ENCODE results near the gene GFOD2. TPM values are rescaled to one million over a fixed set of nuclear protein-coding genes. Genes with fewer than 3 reads are reported as not detected.
A peak's percentile ranks its signal among the peaks of the same experiment; 100 is the strongest.
"Not testable (repeated sequence)": the region's sequence is repeated elsewhere in the genome, so short reads cannot be mapped to it uniquely, and the experiment has no call there.

Gene GFOD2, protein sequence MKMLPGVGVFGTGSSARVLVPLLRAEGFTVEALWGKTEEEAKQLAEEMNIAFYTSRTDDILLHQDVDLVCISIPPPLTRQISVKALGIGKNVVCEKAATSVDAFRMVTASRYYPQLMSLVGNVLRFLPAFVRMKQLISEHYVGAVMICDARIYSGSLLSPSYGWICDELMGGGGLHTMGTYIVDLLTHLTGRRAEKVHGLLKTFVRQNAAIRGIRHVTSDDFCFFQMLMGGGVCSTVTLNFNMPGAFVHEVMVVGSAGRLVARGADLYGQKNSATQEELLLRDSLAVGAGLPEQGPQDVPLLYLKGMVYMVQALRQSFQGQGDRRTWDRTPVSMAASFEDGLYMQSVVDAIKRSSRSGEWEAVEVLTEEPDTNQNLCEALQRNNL
- 9.0 TPM for total RNA-seq
- long read RNA-seq, full-length matches to known transcripts: 8 of 8 reads
- long read RNA-seq, partial matches to known transcripts: 0 of 8 reads
- long read RNA-seq, other reads (novel, unspliced or antisense): 0 of 8 reads

DNA sequence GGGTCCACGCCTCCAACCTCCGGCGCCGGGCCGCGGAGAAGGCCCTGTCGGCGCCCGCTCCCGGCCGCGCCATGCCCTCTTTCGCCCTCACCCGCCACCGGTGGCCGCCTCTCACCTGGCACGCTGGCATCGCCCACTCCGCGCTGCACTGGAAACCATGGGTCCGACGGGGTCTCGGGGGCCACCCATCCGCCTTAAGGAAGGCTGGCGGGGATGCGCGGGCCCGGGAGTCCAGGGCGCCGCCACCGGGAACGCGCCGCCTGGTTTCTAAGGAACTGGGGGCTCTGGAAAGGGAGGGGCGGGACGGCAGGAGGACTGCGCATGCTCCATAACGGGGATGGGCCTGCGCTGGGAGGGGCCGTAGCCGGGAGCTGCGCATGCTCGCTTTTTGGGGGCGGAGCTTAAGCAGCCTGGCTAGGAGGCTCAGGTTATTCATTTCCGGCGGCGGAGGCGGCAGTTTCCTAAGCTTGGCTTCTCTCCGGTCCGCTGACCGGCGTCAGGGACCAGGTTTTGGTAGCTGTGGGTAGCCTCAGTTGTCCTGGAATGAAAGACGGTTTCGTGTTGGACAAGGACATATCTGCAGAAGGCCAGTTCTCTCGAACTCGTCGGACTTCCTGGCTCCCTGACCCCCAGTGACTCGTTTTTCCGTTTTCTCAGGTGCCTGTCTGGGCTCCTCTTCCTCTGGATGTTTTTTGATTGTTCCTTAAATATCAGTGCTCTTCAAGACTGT, at the start of gene GFOD2:
TSS of gene GFOD2 (minus strand) at position 269 of the 730 bp plus-strand sequence. CDS start 33,601 bp downstream, outside the sequence.
- DNase-seq (ENCODE audit: missing footprints): peak; percentile 96
- peak; percentile 99 for ATAC-seq
- intact Hi-C loops (cut with DNase I): loop anchor here (2.0 to 5.0 kb wide), 2 partner anchors 47 to 88 kb away; partner anchors contain the start of genes RANBP10 and TSNAXIP1

DNA sequence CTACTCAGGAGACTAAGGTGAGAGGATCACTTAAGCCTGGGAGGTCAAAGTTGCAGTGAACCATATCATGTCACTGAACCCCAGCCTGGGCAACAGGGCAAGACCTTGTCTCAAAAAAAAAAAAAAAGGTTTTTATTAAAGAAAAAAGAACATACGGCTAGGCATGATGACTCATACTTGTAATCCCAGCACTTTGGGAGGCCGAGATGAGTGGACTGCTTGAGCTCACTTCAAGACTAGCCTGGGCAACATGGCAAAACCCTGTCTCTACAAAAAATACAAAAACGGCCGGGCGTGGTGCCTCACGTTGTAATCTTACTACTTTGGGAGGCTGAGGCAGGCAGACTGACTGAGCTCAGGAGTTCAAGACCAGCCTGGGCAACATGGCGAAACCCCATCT, 48.8 kb upstream of the GFOD2 start:
- no peak for DNase-seq (ENCODE audit: missing footprints)

DNA sequence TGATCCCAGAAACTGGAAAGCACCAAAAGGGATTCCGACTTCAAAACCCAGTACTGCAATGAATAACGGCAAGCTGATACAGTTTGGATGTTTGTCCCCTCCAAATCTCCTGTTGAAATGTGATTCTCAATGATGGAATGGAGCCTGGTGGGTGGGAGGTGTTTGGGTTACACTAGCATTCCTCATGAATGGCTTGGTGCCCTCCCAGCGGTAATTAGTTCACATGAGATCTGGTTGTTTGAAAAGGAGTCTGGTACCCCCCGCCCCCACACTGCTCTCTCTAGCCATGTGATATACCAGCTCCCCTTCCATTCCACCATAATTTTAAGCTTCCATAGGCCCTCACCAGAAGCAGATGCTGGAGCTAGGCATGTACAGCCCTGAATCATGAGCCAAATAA, 47.2 kb upstream of the GFOD2 start:
- no peak for ATAC-seq
- no peak for DNase-seq (ENCODE audit: missing footprints)
- intact Hi-C loops (cut with DNase I): no loop called here

More for the DNA sequence above, 48.8 kb upstream of the GFOD2 start:
- intact Hi-C loops (cut with DNase I): no loop called here
- ATAC-seq: no peak

DNA sequence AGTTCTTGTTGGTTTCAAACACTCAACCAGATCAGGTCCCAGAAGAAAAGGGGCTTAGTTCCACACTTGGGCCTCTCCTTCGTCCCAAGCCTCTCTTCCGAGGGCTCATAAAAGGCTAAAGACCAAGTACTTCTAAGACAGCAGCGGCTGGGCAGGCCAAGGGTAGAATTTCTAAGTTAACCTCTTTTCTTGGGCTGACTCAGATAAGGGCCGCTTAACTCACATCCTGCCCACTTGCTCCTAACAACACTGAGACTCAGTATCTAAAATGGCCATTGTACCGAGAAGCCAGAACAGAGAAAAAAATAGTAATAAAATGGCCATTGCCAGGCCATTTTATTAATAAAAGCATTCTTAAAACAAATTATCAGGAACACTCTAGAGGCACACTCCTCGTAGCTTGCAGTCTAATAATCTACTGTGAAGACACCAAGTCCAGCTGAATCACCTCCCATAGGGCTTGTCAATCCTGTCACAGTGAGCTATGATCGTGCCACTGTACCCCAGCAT, 45.1 kb upstream of the GFOD2 start:
- no peak for DNase-seq (ENCODE audit: missing footprints)
- no peak for ATAC-seq
- intact Hi-C loops (cut with DNase I): no loop called here

DNA sequence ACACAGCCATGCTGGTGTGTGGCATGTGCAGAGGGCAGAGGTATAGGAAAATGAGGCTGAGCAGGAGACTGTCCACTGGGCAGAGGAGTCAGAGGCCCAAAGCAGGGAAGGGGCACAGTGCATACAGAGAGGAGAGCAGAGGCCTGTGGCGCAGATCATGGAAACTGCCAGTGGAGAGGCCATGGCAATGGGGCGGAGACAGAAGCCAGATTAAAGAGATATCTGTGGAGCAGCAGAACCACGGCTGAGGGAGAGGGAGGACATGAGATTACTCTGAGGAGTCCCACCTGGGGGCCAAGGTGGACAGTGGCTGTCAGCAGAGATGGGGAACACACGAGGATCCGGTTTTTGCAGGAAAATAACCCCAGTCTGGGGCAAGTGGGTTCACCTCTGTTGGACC, 44.0 kb upstream of the GFOD2 start:
- DNase-seq (ENCODE audit: missing footprints) (no peak), ATAC-seq (no peak)
- intact Hi-C loops (cut with DNase I): no loop called here

DNA sequence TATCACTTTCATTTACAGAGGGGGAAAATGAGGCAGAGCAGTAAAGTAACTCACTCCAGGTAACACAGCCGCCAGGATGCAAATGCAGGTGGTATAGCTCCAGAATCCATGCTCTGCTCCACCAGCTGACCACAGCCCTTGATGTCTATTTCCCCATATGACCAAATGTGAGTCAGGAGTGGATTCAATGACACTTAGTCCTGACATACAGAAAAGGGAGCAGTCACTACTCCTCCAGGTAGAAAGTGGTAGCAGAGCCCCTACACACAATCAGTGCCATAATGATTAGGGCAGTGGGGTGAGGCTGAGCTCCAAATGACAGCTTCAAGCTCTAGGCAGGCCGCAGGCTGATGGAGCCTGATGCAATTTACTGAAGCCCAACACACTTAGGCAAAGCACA, 43.3 kb upstream of the GFOD2 start:
- ATAC-seq (no peak), DNase-seq (ENCODE audit: missing footprints) (no peak)
- intact Hi-C loops (cut with DNase I): no loop called here

DNA sequence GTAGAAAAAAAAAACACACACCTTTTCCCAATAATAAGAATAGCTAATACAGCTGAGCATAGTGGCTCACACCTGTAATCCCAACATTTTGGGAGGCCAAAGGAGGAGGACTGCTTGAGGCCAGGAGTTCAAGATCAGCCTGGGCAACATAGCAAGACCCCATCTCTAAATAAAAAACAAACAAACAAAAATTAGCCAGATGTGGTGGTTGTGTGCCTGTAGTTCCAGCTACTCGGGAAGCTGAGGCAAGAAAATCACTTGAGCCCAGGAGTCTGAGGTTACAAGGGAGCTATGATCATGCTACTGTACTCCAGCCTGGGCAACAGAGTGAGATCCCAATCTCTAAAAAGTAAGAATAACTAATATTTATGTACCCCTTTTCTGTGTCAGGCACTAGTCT, 42.8 kb upstream of the GFOD2 start:
- DNase-seq (ENCODE audit: missing footprints): no peak
- intact Hi-C loops (cut with DNase I): no loop called here
- ATAC-seq: no peak

DNA sequence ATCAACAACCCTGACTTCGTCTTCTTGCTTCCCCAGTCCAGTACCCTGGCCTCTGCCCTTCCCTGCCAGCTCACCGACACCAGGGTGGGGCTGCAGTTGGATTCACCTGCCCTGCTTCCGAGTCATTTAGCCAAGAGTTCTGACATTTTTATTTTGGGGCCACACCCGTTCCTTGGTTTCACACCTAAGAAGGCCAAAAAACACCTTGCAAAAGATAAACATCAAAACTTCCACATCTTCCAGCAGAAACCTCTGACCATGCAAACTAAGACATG, 41.8 kb upstream of the GFOD2 start:
- DNase-seq (ENCODE audit: missing footprints) (no peak), ATAC-seq (no peak)
- intact Hi-C loops (cut with DNase I): no loop called here

DNA sequence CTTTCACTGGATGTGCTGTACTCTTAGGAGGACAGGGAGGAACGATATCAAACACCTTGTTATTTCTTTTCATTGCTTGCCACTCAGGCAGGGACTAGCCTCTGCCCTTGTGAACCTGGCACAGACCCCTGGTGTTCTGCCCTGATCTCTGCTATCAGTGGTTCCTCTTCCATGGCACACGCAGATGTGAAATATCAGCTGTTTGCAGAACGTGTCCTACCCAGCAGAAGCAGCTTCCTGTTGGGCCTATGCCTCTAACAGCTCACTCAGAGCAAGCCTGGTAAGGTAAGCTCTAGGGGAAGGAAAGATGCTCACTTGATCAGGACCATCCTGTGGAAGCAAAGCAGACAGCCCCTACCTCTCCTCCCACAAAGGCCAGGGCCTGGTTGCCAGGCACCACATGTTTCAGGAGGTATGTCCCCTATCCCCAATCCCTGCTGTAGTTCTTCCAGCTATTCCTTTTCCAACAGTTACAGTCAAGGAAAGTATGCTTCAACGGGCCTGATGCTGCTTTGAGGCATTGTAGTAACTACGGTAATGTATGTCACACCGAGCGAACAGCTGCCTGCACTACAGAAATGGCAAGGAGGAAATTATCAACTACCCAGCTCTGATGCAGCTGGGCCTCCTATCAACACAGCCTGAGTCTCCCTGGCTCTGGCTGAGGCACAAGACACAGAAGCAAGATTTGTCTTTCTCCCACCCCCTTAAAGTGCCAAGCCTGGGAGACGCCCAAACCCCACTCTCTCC, 41.3 kb upstream of the GFOD2 start:
- ATAC-seq (no peak), DNase-seq (ENCODE audit: missing footprints) (no peak)
- intact Hi-C loops (cut with DNase I): no loop called here

DNA sequence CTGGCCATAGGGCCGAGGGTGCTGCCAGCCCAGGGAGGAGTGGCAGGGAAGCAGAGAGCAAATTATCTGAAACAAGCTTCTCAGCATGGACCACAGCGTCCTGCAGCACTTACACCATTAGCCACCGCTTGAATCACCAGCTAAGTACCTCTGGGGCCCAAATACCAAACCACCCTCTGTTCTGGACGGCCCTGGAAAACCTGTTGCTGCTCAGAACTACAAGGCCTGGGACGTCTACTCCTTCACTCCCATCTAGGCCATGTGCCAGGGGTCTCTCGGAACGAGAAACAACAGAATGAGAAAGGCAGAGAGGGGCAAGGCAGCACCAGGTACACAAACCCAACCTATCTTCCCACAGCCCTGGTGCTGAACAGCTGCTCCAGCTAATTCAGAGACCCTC, 39.9 kb upstream of the GFOD2 start:
- no peak for ATAC-seq
- no peak for DNase-seq (ENCODE audit: missing footprints)
- intact Hi-C loops (cut with DNase I): no loop called here

DNA sequence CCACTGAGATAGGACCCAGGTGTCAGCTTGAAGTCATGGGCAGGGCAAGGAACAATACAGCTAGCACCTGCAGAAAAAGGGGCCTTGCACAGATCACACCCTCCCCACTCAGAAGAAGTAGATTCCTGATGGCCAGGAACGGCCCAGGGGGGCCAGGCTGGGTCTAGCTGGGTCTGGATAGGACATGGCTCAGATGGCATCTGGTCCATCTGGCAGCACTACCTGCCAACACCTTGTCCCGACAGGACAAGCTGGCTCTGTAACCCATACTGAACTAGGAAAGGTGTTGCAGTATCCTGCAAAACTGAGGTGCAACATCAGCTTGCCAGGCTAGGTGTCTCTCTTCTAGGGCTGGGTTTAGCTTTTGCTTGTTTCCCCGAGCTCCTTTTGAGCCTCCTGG, 38.9 kb upstream of the GFOD2 start:
- ATAC-seq: no peak
- intact Hi-C loops (cut with DNase I): no loop called here
- no peak for DNase-seq (ENCODE audit: missing footprints)

DNA sequence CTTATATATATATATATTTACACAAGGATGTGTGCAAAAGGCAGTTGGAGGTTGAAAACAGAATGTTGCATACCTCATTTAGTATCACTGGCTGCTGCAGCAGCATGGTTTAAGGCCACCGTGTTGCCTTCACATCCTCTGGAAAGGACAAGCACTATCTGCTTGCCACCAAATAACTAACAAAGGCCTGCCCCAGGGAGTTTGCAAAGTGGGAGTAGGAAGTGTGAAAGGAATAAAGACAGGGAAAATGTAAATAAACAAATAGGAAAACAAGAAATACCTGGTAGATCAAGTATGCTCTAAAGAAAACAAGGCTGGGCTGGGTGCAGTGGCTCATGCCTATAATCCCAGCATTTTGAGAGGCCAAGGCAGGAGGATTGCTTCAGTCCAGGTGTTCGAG, 33.5 kb upstream of the GFOD2 start:
- ATAC-seq (no peak), DNase-seq (ENCODE audit: missing footprints) (no peak)
- intact Hi-C loops (cut with DNase I): no loop called here

DNA sequence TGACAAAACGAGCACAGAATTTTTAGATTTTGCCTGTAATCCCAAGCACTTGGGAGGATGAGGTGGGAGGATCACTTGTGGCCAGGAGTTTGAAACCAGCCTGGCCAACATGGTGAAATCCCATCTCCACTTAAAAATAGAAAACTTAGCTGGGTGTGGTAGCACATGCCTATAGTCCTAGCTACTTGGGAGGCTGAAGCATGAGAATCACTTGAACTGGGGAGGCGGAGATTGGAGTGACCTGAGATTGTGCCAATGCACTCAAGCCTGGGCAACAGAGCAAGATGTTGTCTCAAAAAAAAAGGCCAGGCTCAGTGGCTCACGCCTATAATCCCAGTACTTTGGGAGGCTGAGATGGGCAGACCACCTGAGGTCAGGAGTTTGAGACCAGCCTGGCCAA, 32.2 kb upstream of the GFOD2 start:
- ATAC-seq; intact Hi-C loops (cut with DNase I); DNase-seq (ENCODE audit: missing footprints): not testable (repeated sequence)

DNA sequence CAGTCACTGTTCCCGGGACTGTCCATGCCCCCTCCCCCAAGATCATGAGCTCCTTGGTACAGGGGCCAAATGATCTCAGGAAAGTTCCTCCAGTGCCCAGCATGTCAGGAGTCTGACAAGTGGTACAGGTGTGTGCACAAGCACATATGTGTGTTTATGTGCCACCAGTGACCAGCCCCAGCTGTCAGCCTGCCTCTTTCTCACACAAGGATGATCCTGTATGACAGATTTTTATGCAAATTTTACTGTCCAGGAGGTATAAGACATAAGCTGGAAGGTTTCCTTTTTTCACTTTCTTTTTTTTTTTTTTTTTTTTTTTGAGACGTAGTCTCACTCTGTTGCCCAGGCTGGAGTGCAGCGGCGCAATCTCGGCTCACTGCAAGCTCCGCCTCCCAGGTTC, 31.4 kb upstream of the GFOD2 start:
- ATAC-seq: no peak

DNA sequence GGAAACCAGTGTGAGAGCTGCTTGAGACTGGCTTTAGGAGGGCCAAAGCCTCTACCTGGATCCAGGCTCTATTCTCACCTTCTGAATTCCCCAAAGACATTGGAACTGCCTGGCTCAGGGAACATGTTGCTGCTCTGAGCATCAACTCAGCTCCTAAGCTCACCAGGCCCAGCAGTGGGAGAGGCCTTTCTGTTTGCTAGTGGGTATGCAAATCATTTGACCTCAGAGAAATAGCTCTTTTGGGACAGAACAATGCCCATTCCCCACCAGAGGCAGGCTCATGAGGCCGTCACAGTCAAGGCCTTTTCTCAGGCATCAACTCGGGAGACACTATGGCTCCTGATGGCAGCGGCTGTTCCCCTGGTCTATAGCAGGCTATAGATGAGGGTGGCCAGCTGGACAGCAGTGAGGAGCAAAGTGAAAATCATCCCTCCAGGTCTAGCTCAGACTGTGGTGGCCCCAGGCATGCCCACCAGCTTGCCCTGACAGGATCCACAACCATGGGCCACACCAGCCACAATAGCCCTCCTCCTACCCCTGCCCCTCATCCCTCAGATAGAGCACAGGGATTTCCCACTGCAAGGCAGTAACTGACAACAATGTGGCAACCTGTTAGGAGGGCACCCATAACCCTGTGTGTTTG, 30.4 kb upstream of the GFOD2 start:
- DNase-seq (ENCODE audit: missing footprints) (no peak), ATAC-seq (no peak)
- intact Hi-C loops (cut with DNase I): no loop called here

More for the DNA sequence above, 31.4 kb upstream of the GFOD2 start:
- intact Hi-C loops (cut with DNase I): no loop called here
- no peak for DNase-seq (ENCODE audit: missing footprints)

DNA sequence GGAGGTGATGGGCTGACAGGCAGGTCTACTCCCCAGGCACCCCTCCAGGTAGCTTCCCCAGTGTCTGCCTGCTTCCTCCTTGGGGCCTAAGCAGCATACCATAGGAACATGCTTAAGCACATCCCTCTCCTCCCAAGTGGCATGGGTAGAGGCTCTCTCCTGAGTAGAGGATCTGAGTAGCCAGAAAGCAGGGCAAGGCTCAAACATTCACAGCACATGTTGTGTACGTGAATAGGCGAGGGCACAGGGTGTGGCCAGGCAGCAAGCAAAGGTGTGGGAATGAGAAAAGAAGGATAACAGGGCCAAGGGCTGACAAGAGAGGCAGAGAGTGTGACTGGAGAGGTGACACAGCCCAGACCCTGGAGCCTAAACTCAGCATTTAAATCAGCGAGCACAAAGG, 29.7 kb upstream of the GFOD2 start:
- no peak for DNase-seq (ENCODE audit: missing footprints)
- no peak for ATAC-seq
- intact Hi-C loops (cut with DNase I): no loop called here

DNA sequence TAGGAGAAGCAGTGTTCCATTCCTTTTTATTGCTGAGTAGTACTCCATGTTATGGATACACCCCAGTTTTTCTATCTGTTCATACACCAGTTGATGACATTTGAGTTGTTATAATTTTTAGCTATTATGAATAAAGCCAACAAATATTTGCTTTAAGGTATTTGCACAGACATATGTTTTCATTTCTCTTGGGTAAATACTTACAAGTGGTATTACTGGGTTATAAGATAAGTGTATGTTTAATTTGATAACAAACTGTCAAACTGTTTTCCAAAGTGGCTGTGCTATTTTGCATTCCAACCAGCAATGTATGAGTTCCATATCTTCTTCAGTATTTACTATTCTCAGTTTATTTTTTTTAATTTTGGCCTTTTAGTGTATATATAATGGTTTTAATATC, 27.7 kb upstream of the GFOD2 start:
- ATAC-seq: no peak
- intact Hi-C loops (cut with DNase I): no loop called here
- no peak for DNase-seq (ENCODE audit: missing footprints)

DNA sequence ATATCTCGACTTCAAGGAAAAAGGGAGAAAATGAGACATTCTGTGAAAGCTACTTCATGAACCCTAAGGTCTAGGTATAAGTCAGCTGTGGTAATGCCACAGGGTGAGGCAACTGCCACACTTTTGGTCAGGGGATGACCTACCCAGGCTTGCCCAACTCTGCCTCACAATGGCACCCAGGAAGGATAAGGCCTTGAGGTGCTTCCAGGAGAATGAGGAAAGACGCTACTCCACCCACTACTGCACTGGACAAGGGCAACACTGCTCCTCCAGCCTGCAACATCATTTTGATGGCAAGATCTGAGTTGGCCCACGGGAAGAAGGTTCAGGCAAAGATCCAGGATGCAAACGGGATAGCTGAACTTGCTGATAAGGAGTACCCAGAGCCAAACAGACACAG, 22.0 kb upstream of the GFOD2 start:
- intact Hi-C loops (cut with DNase I): no loop called here
- DNase-seq (ENCODE audit: missing footprints) (no peak), ATAC-seq (no peak)

DNA sequence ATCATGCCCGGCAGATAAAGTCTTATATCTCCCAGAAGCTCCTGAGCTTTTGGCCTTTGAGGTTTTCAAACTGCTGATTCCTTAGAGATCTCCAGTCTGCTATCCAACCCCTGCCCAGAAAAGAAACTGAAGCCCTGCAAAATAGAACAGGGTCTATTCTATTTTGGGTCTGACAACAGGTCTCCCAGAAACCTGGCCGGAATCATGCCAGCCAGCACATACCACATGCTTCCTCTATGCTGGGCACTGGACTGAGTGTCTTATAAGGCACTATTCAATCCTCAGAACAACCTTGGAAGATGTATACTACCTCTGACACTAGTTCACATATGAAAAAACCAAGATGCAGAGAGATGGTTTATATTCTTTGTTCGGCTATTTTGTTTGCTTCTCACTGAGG, 21.3 kb upstream of the GFOD2 start:
- intact Hi-C loops (cut with DNase I): no loop called here
- DNase-seq (ENCODE audit: missing footprints): no peak
- no peak for ATAC-seq
